SH-SY5Y (cell line): ENCODE measurements around the gene SLC37A1.

Experiments
- GATA2 ChIP-seq: IDR thresholded peaks from 2 replicates; pipeline ENCODE4 v1.6.1; 2011; ENCODE audit warnings: mild to moderate bottlenecking, low read depth, low read length
- GATA3 ChIP-seq: IDR thresholded peaks from 2 replicates; pipeline ENCODE4 v1.6.1; 2011; ENCODE audit warnings: low read depth, mild to moderate bottlenecking, low read length, moderate library complexity

SLC37A1 gene

GRCh38 chr21:42568376-42568775 is 54.7 kb downstream of the SLC37A1 start:
- no peak for TF ChIP-seq GATA3
- no peak for TF ChIP-seq GATA2

GRCh38 chr21:42568866-42569731 is 55.4 kb downstream of the SLC37A1 start:
- TF ChIP-seq GATA3, result no peak
- no peak for TF ChIP-seq GATA2

- TF ChIP-seq GATA3, result no peak
- no peak for TF ChIP-seq GATA2
Measured at GRCh38 chr21:42569732-42570301, 56.2 kb downstream of the SLC37A1 start.

GRCh38 chr21:42570362-42570761 is 56.7 kb downstream of the SLC37A1 start:
- TF ChIP-seq GATA3 (no peak), GATA2 (no peak)

GRCh38 chr21:42570841-42571387 is 57.3 kb downstream of the SLC37A1 start:
- no peak for TF ChIP-seq GATA2
- no peak for TF ChIP-seq GATA3

GRCh38 chr21:42571391-42572150 is 57.9 kb downstream of the SLC37A1 start:
- no peak for TF ChIP-seq GATA2
- no peak for TF ChIP-seq GATA3

GRCh38 chr21:42572906-42573495 is 59.3 kb downstream of the SLC37A1 start:
- no peak for TF ChIP-seq GATA2
- no peak for TF ChIP-seq GATA3

- TF ChIP-seq GATA2, result no peak
Measured at GRCh38 chr21:42574234-42575027, 60.8 kb downstream of the SLC37A1 start.

- TF ChIP-seq GATA2 (no peak), GATA3 (no peak)
Measured at GRCh38 chr21:42575111-42575510, 61.5 kb downstream of the SLC37A1 start.

- TF ChIP-seq GATA3, result no peak
- TF ChIP-seq GATA2, result no peak
Measured at GRCh38 chr21:42576639-42577038, 63.0 kb downstream of the SLC37A1 start.

GRCh38 chr21:42578034-42578433 is 64.4 kb downstream of the SLC37A1 start:
- no peak for TF ChIP-seq GATA2
- TF ChIP-seq GATA3, result no peak

- TF ChIP-seq GATA2 (no peak), GATA3 (no peak)
Measured at GRCh38 chr21:42578761-42579415, 65.2 kb downstream of the SLC37A1 start.

GRCh38 chr21:42579456-42580075 is 65.9 kb downstream of the SLC37A1 start:
- TF ChIP-seq GATA2 (no peak), GATA3 (no peak)
